ENCODE results near the gene GPR89A. TPM values are rescaled to one million over a fixed set of nuclear protein-coding genes. Genes with fewer than 3 reads are reported as not detected.
"Not testable (repeated sequence)": the region's sequence is repeated elsewhere in the genome, so short reads cannot be mapped to it uniquely, and the experiment has no call there.

The GPR89A gene
- total RNA-seq, 1 donor from 2014 or later = 17.7 TPM

DNA sequence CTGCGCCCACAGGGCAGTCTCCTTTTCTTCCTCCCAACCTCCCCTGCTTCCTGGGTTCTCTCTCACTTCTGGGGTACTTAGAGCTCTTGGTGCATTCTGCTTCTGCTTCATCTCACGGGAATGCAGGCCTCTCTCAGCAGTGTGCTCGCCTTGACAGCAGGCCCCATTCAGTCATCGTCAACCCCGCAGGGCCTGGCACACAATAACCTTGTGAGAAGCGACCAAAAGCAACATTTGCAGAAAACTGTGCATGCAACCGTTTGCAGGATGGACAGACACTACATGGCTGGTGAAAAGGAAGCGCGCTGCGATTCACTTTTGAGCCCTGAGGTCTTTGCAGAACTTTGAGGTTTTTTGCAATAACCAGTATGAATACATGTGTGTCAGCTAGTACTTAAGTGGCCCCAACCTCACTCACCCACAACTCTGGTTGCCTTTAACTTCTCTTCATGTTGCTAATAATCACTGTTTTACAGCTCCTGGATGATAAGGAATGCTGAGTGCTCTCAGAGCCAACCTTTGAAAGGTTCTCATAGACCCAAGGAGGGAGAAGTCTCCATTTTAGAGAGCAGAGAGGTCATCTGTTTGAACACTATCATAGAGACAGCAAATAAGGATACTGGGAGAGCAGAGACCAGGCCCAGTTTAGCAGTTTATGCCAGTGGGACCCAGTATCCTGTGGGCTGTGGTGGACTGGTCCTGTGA, 109.0 kb downstream of the GPR89A start:
- Histone ChIP-seq H3K27me3 (peaks cover 11% of the 10 kb centered on the region), H3K4me1 (no peaks in the 10 kb centered on the region), H3K4me3 (no peak overlapping the region), H3K27ac (no peak overlapping the region), H3K36me3 (no peaks in the 10 kb centered on the region), H3K9me3 (no peaks in the 10 kb centered on the region)
- DNase-seq = no peak
- intact Hi-C loops (cut with DNase I) = no loop called here
- TF ChIP-seq, protein P1, sequence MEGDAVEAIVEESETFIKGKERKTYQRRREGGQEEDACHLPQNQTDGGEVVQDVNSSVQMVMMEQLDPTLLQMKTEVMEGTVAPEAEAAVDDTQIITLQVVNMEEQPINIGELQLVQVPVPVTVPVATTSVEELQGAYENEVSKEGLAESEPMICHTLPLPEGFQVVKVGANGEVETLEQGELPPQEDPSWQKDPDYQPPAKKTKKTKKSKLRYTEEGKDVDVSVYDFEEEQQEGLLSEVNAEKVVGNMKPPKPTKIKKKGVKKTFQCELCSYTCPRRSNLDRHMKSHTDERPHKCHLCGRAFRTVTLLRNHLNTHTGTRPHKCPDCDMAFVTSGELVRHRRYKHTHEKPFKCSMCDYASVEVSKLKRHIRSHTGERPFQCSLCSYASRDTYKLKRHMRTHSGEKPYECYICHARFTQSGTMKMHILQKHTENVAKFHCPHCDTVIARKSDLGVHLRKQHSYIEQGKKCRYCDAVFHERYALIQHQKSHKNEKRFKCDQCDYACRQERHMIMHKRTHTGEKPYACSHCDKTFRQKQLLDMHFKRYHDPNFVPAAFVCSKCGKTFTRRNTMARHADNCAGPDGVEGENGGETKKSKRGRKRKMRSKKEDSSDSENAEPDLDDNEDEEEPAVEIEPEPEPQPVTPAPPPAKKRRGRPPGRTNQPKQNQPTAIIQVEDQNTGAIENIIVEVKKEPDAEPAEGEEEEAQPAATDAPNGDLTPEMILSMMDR (IDR thresholded peaks at IDR 0.05) = no peak
- no peak for ATAC-seq

DNA sequence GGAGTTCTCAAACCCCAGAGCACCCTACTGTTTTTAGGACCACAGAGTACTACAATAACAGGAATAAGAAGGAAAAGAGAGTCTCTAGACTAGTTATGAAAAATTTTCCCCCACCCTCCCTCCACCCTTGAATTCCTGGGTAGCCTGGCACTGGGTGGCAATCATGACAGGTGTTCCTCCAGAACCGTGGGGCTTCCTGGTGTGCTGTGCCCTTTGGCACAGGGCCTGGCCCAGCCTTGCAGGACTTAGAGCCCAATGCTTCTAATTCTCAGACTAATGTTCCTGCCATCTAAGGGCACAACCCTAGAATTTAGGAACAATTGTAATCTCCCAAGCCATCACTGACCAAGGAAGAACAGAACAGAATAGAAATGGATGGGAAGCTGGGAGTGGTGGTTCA, 110.0 kb downstream of the GPR89A start:
- intact Hi-C loops (cut with DNase I) = no loop called here
- H3K4me3 ChIP-seq = no peak overlapping the region
- H3K9me3 ChIP-seq = no peaks in the 10 kb centered on the region
- H3K36me3 ChIP-seq = no peaks in the 10 kb centered on the region
- no peaks in the 10 kb centered on the region for H3K4me1 ChIP-seq
- TF ChIP-seq, protein P1 (IDR thresholded peaks at IDR 0.05) = no peak
- no peak for ATAC-seq
- H3K27ac ChIP-seq = no peak overlapping the region
- DNase-seq = no peak
- H3K27me3 ChIP-seq = peaks cover 11% of the 10 kb centered on the region

- not testable (repeated sequence) for H3K4me3 ChIP-seq
Measured at GRCh38 chr1:145718465-145718864, 110.7 kb downstream of the GPR89A start.

DNA sequence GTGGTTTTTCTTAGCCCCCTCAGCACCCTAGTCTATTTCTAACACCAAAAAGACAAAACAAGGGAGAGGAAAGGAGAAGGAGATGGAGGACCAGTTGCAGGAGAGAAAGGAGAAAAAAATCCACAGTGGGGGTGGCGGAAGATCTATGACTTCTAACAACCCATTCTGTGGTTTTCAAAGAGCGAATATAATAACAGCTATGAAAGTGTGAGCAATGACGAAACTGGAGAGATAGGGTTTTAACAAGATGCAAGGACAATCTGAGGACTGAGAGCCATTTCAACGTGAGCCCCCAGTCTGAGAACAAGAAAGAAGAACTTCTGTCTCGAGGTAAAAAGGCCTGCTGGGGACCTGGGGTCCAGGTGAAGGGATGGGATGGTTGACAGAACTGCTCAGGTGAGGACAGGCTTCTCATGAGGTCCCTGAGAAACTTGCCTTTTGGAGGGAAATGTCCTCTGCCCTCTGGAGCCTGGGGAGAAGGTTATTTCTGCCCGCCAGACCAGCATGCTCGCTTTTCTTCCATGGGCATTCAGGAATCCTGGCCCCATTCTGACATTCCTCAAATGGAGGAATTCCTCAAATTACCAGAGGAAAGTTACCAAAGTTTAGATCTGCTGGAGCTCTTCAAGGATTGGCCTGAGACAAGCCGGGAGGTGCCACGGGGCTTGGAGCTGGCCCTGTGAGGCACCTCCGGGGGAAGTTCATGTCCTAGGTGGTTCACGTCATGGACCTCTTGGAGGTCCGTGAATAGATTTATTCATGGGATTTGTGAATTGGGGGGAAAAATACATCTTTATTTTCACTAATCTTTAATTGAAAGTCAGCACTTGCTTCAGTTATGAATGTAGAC, 111.7 kb downstream of the GPR89A start, which contains the start of gene CD160:
Gene CD160, plus strand, starts transcription at position 270 of the 850 bp plus-strand sequence. CDS start 8,829 bp downstream, outside the sequence.
- no peak for DNase-seq
- Histone ChIP-seq H3K27ac (no peak within 1 kb of the TSS), H3K36me3 (no peaks in the 10 kb centered on the region), H3K4me3 (no peak within 1 kb of the TSS), H3K9me3 (no peaks in the 10 kb centered on the region), H3K4me1 (no peaks in the 10 kb centered on the region), H3K27me3 (peaks cover 11% of the 10 kb centered on the region)
- no peak for ATAC-seq
- TF ChIP-seq, protein P1 (IDR thresholded peaks at IDR 0.05) = no peak
- intact Hi-C loops (cut with DNase I) = no loop called here

More at GRCh38 chr1:145718465-145718864, 110.7 kb downstream of the GPR89A start:
- ATAC-seq; H3K27ac ChIP-seq; H3K4me1 ChIP-seq; H3K36me3 ChIP-seq; intact Hi-C loops (cut with DNase I); H3K9me3 ChIP-seq; DNase-seq: not testable (repeated sequence)
- H3K27me3 ChIP-seq = peaks cover 11% of the 10 kb centered on the region

Other genes with a start within 250 kb of the GPR89A start
- 2.7 TPM for gene NBPF20, start 182.4 kb upstream of the GPR89A start, total RNA-seq
- 0.67 TPM for gene PDZK1, start 99.4 kb downstream of the GPR89A start, total RNA-seq
- 0.93 TPM for gene CD160, start 111.5 kb downstream of the GPR89A start, total RNA-seq
- gene RNF115, start 216.1 kb downstream of the GPR89A start, total RNA-seq = 15.8 TPM
- gene POLR3C, start 216.2 kb downstream of the GPR89A start, total RNA-seq = 29.1 TPM
- gene NUDT17, start 237.6 kb downstream of the GPR89A start, total RNA-seq = 1.8 TPM